Osteocyte (in vitro differentiated cells): ENCODE results near the gene ZIC4. TPM values are rescaled to one million over a fixed set of nuclear protein-coding genes. Genes with fewer than 3 reads are reported as not detected.

ENCODE experiments used
- DNase-seq: peaks from one replicate; pipeline ENCODE4 v3.0.0; 2021; ENCODE audit warnings: mixed read lengths; ENCODE audit not compliant: unreplicated experiment; ENCODE audit errors: extremely low spot score
- H3K27ac Mint-ChIP-seq: one replicate; pipeline ENCODE4 v1.8.0; 2021; ENCODE audit warnings: mild to moderate bottlenecking, mixed read lengths; ENCODE audit not compliant: unreplicated experiment
- H3K27me3 Mint-ChIP-seq: one replicate; pipeline ENCODE4 v1.8.0; 2021; ENCODE audit warnings: mixed read lengths; ENCODE audit not compliant: unreplicated experiment
- H3K36me3 Mint-ChIP-seq: one replicate; pipeline ENCODE4 v1.8.0; 2021; ENCODE audit warnings: mixed read lengths; ENCODE audit not compliant: unreplicated experiment
- H3K4me1 Mint-ChIP-seq: one replicate; pipeline ENCODE4 v1.8.0; 2021; ENCODE audit warnings: mixed read lengths; ENCODE audit not compliant: unreplicated experiment
- H3K4me3 Mint-ChIP-seq: one replicate; pipeline ENCODE4 v1.8.0; 2021; ENCODE audit warnings: mild to moderate bottlenecking, moderate library complexity, mixed read lengths; ENCODE audit not compliant: unreplicated experiment
- H3K9me3 Mint-ChIP-seq: one replicate; pipeline ENCODE4 v1.8.0; 2021; ENCODE audit warnings: mixed read lengths; ENCODE audit not compliant: unreplicated experiment
- CTCF ChIP-seq: fragments of 200-600 bp; sonication (generic); IDR thresholded peaks from 2 replicates; pipeline ENCODE4 v1.5.0; 2021; ENCODE audit warnings: antibody characterized with exemption, mild to moderate bottlenecking, moderate library complexity
- total RNA-seq: library from RNA; stranded (reverse); gene quantifications from 2 replicates; pipeline ENCODE4 v1.2.1, GENCODE V29; 2021

The ZIC4 gene
- total RNA-seq, 1 donor from 2014 or later: 8.8 TPM

- TF ChIP-seq CTCF: no peak
- DNase-seq: peak; percentile 96
- Mint-ChIP-seq H3K4me3 (peak within 1 kb of the TSS; percentile 85), H3K4me1 (peaks cover 42% of the 10 kb centered on the region), H3K27me3 (no peaks in the 10 kb centered on the region), H3K36me3 (peaks cover 30% of the 10 kb centered on the region), H3K9me3 (no peaks in the 10 kb centered on the region), H3K27ac (peak within 1 kb of the TSS; percentile 98)
Measured at GRCh38 chr3:147409143-147410115, 3.1 kb upstream of the ZIC4 start, which contains the start of gene ZIC1. Gene ZIC1 (plus strand): TSS chr3:147409365. CDS start chr3:147410113, 748 bp downstream.

GRCh38 chr3:147408188-147409100, 2.1 kb upstream of the ZIC4 start:
- no peaks in the 10 kb centered on the region for H3K9me3 Mint-ChIP-seq
- no peak for DNase-seq
- H3K36me3 Mint-ChIP-seq: peaks cover 23% of the 10 kb centered on the region
- no peaks in the 10 kb centered on the region for H3K27me3 Mint-ChIP-seq
- no peak for TF ChIP-seq CTCF
- H3K27ac Mint-ChIP-seq: peak overlapping the region; percentile 98
- peak overlapping the region; percentile 85 for H3K4me3 Mint-ChIP-seq
- peaks cover 43% of the 10 kb centered on the region for H3K4me1 Mint-ChIP-seq

DNA sequence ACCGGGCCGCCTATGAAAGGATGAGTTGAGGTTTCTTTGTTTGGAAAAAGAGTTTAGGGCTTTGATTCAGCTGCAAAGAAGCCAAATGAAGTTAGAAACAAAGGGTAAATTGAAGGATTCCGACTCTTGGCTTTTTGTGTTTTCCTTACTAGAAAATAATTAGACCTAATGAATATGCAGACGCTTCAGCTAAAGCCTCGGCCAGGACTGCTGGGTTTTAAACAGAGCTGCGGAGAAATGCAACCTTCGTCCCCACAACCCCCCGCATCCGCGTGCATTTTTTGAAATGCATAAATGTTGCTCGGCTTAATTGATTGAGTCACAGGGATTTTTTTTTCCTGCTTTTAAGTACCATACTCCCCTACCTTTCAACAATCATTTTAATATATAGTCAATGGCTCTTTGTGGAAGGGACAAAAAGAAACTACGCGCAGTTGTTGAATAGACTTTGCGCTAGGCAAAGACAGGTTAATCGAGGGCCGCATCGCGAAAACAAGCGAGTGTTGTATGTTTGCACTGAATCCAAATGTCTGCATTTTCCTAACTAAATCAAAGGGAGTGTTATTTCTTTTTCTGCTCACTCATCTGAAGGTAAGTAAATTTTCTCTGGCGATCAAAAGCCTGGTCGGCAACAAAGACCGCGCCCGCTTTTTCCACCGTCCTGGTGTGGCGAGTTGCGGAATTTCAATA, 1.3 kb upstream of the ZIC4 start:
- Mint-ChIP-seq H3K4me3 (peak overlapping the region; percentile 85), H3K27ac (peak overlapping the region; percentile 98), H3K4me1 (peaks cover 46% of the 10 kb centered on the region), H3K27me3 (no peaks in the 10 kb centered on the region), H3K36me3 (peaks cover 18% of the 10 kb centered on the region), H3K9me3 (no peaks in the 10 kb centered on the region)
- TF ChIP-seq CTCF: no peak
- DNase-seq: no peak

DNA sequence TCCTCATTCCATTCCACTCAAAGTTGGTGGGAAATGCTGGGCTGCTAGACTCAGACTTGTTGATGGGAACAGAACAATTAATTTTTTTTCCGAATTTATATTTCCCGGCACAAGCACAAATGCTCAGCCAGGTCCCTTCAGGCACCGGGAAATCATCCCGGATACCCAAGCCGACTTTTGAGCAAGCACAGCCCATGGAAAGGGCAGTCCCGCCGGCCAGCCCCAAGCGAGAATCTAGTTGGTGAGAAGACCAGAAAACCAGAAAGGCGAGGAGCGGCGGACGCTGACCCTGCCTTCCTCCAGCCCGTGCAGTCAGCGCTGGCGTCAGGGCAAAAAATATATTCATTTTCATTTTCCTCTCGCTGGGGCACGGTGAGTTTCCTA, 763 bp upstream of the ZIC4 start:
- Mint-ChIP-seq H3K9me3 (no peaks in the 10 kb centered on the region), H3K27me3 (no peaks in the 10 kb centered on the region), H3K36me3 (peaks cover 13% of the 10 kb centered on the region), H3K27ac (peak overlapping the region; percentile 98), H3K4me1 (peaks cover 50% of the 10 kb centered on the region), H3K4me3 (peak overlapping the region; percentile 85)
- TF ChIP-seq CTCF: no peak
- DNase-seq: no peak
